IgD-negative memory B cell (primary cell): ENCODE data around the gene NCOR2. TPM values are rescaled to one million over a fixed set of nuclear protein-coding genes. Genes with fewer than 3 reads are reported as not detected.

Experiments used
- H3K27ac Mint-ChIP-seq, 3 donors: one replicate each; pipeline ENCODE4 v1.8.0; 2020 to 2022; ENCODE audit warnings: mild to moderate bottlenecking in 3 of 3, mixed read lengths in 3 of 3, moderate library complexity in 1 of 3
- H3K27me3 Mint-ChIP-seq: one replicate; pipeline ENCODE4 v1.8.0; 2021; ENCODE audit warnings: mixed read lengths
- H3K36me3 Mint-ChIP-seq: one replicate; pipeline ENCODE4 v1.8.0; 2020; ENCODE audit warnings: mild to moderate bottlenecking, mixed read lengths
- H3K4me1 Mint-ChIP-seq, 3 donors: one replicate each; pipeline ENCODE4 v1.8.0; 2020 to 2022; ENCODE audit warnings: mixed read lengths in 3 of 3, mild to moderate bottlenecking in 1 of 3
- H3K4me3 Mint-ChIP-seq, 4 donors: one replicate each; pipeline ENCODE4 v1.8.0; 2020 to 2022; ENCODE audit warnings: mild to moderate bottlenecking in 4 of 4, mixed read lengths in 4 of 4, moderate library complexity in 3 of 4
- H3K9me3 Mint-ChIP-seq, 3 donors: one replicate each; pipeline ENCODE4 v1.8.0; 2020 to 2021; ENCODE audit warnings: mixed read lengths in 3 of 3, mild to moderate bottlenecking in 1 of 3
- polyA plus RNA-seq: library from polyadenylated mRNA; unstranded; fragments of 300-500 nt; fragmentation: Illumina TruSeq; gene quantifications from one replicate; pipeline ENCODE4 v1.2.3, GENCODE V29; 2021

Gene NCOR2
- polyA plus RNA-seq, 1 donor from 2014 or later: 9.9 TPM

DNA sequence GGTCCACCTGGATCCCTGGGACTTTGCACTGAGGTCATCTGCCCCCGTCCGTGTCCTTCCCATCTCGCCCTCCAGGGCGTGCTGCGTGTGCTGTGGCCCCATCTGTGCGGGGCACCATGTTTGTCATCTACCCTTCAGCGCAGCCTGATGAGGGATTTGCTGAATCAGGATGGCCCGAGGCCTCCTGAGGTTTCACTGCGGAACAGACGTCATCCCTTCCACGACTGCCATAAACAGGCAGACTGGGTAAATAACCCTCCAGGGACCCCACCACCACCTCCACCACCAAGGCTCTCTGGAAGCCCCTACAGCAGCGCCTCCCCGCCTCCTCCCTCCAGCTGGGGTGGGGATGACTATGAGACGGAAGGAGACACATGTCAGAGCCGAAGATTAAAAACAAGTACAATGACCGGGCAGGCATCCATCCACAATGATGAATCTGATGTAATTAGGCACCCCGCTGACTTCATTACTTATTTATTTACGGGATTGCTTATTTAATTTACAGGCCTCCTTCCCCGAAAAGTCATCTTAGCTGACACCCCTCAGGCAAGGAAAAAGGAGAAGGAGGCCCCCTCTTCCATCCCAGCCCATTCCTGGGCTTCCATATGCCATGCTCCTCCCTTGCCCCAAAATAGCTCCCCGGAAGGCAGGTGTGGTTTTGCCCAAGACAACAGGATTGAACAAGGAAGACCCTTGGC lies 39.4 kb downstream of the NCOR2 start:
- no peaks in the 10 kb centered on the region for H3K27me3 Mint-ChIP-seq

DNA sequence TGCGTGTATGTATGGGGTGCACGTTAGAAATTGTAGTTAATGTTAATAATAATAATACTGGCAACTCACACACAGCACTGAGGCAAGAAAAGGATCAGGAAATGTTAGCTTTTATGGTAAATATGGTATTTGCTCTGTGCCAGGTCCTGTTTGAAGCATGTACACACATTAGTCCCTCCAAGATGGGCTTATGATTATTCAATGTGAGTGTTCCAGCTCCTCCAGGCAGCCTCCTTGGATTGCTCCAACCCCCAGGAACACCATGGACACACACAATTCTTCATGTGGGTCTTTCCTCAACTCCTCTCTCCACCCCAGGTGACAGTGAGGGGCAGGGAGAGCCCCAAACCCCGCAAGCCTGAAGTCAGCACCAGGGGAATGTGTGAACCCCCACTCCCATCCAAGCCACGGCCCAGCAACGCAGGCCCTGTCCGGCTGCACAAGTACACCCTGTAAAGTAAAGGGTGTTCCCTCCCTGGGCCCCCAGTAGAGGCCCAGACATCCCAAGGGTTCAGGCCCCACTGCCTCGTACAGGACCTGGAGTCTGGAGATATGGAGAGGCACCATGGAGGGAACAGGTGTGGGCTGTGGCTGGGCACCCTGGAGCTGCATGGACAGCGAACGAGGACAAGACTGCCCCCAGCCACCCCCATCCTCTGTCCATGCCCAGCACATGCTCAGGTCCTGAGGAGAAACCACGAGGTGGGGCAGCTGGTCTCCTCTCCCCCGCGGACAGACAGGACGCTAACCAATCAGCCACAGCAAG lies 41.3 kb downstream of the NCOR2 start:
- Mint-ChIP-seq H3K4me3 (no peak overlapping the region), H3K9me3 (no peaks in the 10 kb centered on the region), H3K27me3 (no peaks in the 10 kb centered on the region), H3K4me1 (peaks cover 5 to 11% (median 9%) of the 10 kb centered on the region in 3 donors), H3K36me3 (peaks cover 2% of the 10 kb centered on the region), H3K27ac (no peak overlapping the region)

More for the DNA sequence above, 39.4 kb downstream of the NCOR2 start:
- no peaks in the 10 kb centered on the region for H3K9me3 Mint-ChIP-seq
- H3K36me3 Mint-ChIP-seq: no peaks in the 10 kb centered on the region
- no peak overlapping the region for H3K4me3 Mint-ChIP-seq
- no peak overlapping the region for H3K27ac Mint-ChIP-seq
- H3K4me1 Mint-ChIP-seq: peaks cover 0 to 11% (median 5%) of the 10 kb centered on the region in 3 donors

DNA sequence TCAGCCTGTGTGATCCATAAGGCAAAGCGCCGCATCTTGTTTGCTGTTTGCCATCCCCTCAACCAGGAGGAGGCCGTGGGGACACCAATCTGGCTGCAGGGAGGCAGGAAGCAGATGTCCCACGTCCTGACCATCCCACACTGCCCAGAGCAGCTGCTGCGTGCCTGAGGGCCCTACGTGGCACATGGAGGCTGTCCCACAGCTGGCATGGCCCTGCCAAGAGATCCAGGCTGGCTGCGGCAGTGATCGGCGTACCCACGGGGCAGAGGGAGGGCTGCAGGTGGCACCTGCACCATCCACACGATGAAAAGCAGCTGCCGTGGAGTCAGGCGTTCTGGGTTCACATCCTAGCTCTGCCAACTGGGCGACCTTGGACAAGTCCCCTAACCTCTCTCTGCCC lies 42.0 kb downstream of the NCOR2 start:
- H3K27ac Mint-ChIP-seq: no peak overlapping the region
- H3K4me3 Mint-ChIP-seq: no peak overlapping the region
- H3K9me3 Mint-ChIP-seq: no peaks in the 10 kb centered on the region
- H3K36me3 Mint-ChIP-seq: peaks cover 2% of the 10 kb centered on the region
- H3K4me1 Mint-ChIP-seq: peaks cover 5 to 11% (median 9%) of the 10 kb centered on the region in 3 donors
- no peaks in the 10 kb centered on the region for H3K27me3 Mint-ChIP-seq

DNA sequence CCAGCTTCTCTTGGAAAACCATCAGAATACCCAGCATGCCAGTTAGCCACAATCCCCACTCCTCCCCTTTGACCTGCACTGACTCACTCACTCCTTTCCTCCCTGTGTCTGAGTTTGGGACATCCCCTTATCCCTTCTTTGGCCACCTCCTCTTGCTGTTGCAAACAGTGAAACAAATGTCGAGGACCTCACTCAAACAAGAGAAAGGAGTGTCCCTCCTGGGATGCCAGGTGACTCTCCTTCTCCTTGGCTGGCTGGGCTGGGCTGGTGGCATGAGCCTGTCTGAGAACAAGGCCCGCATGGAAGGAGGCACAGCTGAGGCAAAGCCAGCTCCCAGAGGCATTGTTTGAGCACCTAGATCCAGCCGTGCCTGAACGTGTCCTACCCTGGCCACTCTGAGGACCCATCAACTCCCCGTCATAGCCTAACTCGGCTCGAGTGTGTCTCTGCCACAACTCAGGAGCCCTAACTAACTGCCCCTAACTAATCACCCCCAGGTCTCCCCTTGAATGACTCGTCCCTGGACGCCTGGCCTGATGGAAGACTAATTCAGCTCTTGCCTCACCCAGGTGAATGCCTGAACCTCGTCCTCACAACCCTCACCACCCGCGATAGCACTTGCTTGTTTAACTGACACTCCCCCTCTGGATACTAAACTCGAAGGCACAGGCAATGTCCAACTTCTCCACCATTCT lies 43.0 kb downstream of the NCOR2 start:
- H3K4me1 Mint-ChIP-seq: peaks cover 8 to 11% (median 11%) of the 10 kb centered on the region in 3 donors
- peaks cover 2% of the 10 kb centered on the region for H3K36me3 Mint-ChIP-seq
- no peak overlapping the region for H3K27ac Mint-ChIP-seq
- H3K9me3 Mint-ChIP-seq: no peaks in the 10 kb centered on the region
- H3K27me3 Mint-ChIP-seq: no peaks in the 10 kb centered on the region
- H3K4me3 Mint-ChIP-seq: peak overlapping the region in 1 of 4 donors; percentile 61

DNA sequence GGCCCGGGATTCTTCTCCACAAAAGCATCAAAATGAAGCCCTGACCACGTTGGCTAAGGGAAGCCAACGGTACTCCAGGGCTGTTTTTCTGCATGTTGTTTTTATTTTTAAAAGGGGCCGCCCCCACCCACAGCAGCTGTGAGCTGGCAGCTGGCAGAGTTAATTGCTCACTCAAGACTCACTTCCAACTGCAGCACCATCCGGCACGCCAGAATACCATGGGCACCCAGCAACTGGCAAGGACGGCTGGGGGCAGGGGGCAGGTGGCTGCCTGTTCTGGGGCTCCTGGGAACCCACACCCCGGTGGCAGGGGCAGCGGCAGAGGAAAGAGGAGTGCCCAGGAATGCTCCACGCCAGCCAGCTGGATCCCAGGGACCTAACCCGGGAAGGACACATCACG lies 44.3 kb downstream of the NCOR2 start:
- H3K27ac Mint-ChIP-seq: no peak overlapping the region
- H3K9me3 Mint-ChIP-seq: no peaks in the 10 kb centered on the region
- peaks cover 2% of the 10 kb centered on the region for H3K36me3 Mint-ChIP-seq
- H3K4me1 Mint-ChIP-seq: peaks cover 7 to 13% (median 9%) of the 10 kb centered on the region in 3 donors
- H3K4me3 Mint-ChIP-seq: no peak overlapping the region
- H3K27me3 Mint-ChIP-seq: no peaks in the 10 kb centered on the region

DNA sequence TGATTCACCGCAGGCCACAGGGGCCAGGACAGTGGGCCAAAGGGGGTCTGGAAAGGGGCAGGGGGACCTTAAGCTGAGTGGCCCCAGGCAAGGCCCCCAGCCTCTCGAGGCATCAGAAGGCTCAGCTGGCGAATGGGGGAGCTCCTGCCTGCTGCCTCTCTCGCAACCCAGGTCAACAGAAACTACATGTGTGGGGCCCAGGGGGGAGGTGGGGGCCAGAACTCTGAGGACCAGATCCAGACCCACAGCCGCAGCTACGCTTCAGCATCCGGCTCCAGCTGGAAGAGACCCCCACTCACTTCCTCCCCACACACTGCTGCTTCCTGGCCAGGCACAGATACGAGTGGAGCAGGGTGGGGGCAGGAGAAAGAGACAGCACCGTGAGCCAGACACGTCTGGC lies 46.5 kb downstream of the NCOR2 start:
- H3K27me3 Mint-ChIP-seq: no peaks in the 10 kb centered on the region
- H3K27ac Mint-ChIP-seq: peak overlapping the region in 1 of 3 donors; percentile 78
- no peak overlapping the region for H3K4me3 Mint-ChIP-seq
- H3K36me3 Mint-ChIP-seq: peaks cover 2% of the 10 kb centered on the region
- no peaks in the 10 kb centered on the region for H3K9me3 Mint-ChIP-seq
- H3K4me1 Mint-ChIP-seq: peaks cover 3 to 13% (median 9%) of the 10 kb centered on the region in 3 donors

DNA sequence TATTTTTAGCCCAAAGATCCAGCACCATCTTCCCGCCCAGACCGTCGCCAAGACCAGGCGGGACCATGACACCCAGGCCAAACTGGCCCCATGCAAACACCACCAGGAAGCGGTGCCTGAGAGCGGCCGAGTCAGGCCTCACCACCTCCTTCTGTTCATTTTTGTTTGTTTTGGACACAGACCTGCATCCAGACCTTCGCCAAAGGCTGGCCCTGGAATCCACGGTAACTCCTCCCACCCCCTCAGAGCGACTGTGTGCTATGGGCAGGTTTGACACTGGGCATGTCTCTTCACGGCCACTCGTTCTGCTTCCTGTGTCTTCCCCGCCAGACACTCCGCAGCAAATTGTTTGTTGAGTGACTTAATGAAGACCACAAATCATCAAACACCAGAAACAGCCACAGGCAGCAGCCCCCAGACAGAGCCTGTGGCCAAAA lies 47.1 kb downstream of the NCOR2 start:
- H3K9me3 Mint-ChIP-seq: no peaks in the 10 kb centered on the region
- H3K36me3 Mint-ChIP-seq: peaks cover 2% of the 10 kb centered on the region
- peak overlapping the region in 2 of 3 donors; percentile 45 to 78 for H3K27ac Mint-ChIP-seq
- H3K27me3 Mint-ChIP-seq: no peaks in the 10 kb centered on the region
- H3K4me3 Mint-ChIP-seq: no peak overlapping the region
- H3K4me1 Mint-ChIP-seq: peaks cover 3 to 14% (median 9%) of the 10 kb centered on the region in 3 donors

DNA sequence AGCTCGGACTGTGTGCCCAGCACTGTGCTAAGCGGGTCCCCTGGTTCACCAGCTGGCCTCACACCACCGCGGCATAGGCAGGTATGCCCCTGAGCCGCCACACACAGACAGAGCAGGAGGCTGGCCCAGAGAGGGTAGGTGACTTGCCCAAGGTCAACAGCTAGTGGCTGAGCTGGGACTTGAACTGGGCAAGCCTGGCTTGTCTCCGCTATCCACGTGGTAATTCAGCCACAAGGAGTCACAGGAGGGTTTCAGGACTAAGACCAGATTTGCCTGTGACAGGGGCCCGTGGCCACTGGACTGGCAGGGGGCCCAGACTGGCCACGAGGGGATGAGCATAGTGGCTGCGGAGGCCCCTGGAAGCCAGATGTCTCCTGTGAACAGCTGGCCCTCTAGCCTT lies 47.7 kb downstream of the NCOR2 start:
- Mint-ChIP-seq H3K4me1 (peaks cover 3 to 12% (median 9%) of the 10 kb centered on the region in 3 donors), H3K27me3 (no peaks in the 10 kb centered on the region), H3K27ac (peak overlapping the region in 1 of 3 donors; percentile 78), H3K4me3 (no peak overlapping the region), H3K9me3 (no peaks in the 10 kb centered on the region), H3K36me3 (peaks cover 2% of the 10 kb centered on the region)

DNA sequence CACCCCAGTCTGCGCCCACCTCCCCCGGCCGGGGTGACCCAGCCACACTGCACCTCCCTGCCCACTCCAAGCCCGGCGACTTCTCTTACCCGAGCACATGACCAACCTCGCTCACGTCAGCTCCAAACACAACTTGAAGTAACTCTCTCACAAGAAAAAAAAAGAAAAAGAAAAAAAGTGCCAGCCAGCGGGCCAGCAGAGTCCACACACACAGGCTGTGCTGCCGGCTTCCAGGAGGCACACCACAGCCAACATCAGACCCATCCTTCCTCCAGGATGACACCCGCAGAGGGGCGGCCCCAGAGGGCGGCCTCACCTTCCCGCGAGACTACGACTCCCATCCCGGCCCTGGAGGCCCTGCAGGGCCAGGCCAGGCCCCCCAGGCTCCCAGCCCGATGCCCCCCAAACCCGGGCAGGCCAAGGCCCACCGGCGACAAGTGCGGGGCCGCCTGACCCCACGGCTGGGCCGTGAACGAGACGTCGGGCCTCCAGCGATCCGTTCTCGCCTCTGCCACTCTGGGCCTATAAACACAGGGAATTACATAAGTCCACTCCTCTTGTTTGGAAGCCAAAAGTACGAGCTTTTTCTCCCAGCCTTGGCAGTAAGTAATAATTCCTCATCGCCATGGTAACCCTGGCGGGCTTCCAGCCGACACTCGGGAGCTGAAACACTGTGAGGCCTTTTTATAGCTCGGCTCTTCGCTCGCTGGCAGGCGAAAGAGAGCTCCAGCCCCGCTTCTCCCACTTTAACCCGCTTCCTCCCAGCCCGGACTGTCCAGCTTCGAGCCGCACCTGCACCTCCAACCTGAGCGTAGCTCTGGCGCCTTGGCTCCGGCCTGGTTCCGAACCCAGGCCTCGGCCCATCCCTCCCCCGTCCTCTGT lies 49.1 kb downstream of the NCOR2 start:
- Mint-ChIP-seq H3K4me1 (peaks cover 0 to 9% (median 9%) of the 10 kb centered on the region in 3 donors), H3K4me3 (no peak overlapping the region), H3K27me3 (no peaks in the 10 kb centered on the region), H3K27ac (no peak overlapping the region), H3K36me3 (peaks cover 2% of the 10 kb centered on the region), H3K9me3 (no peaks in the 10 kb centered on the region)
